Sigmoid colon (tissue), 4 donors: ENCODE results near the gene GPA33.

Experiments used
- CTCF ChIP-seq, 4 experiments: fragments of 450-650 bp in 3 of 4; fragments of 200-600 bp in 1 of 4; IDR thresholded peaks; one replicate each; pipeline ENCODE4 v1.5.1; 2016 to 2019; ENCODE audit warnings: antibody characterized with exemption in 4 of 4, mild to moderate bottlenecking in 3 of 4, moderate library complexity in 2 of 4
- EP300 ChIP-seq, 4 donors: sonication (generic); formaldehyde crosslinking; IDR thresholded peaks; one replicate each; pipeline ENCODE4 v1.6.1; 2017; ENCODE audit warnings: antibody characterized with exemption in 4 of 4
- POLR2A ChIP-seq, 2 donors: fragments of 450-650 bp; IDR thresholded peaks; one replicate each; pipeline ENCODE4 v1.6.1; 2016; ENCODE audit warnings: antibody characterized with exemption in 2 of 2, mild to moderate bottlenecking in 2 of 2, moderate library complexity in 2 of 2

- no peak for TF ChIP-seq EP300 (IDR thresholded peaks at IDR 0.05)
- TF ChIP-seq CTCF (IDR thresholded peaks at IDR 0.05) = no peak
- no peak for TF ChIP-seq POLR2A (IDR thresholded peaks at IDR 0.05)
Measured at GRCh38 chr1:167059809-167060107, 30.4 kb downstream of the GPA33 start.
